Stimulated activated CD4-positive, alpha-beta T cell treated with anti-CD3 and anti-CD28 coated beads, Interleukin-4, amount 100 ng/mL, for 48 hours (primary cell): ENCODE measurements around the gene PAK1.
A peak's percentile ranks its signal among the peaks of the same experiment; 100 is the strongest.

Experiments used
- DNase-seq, 2 donors: peaks; one replicate each; pipeline ENCODE4 v3.0.0-alpha.2; 2020; ENCODE audit warnings: low read depth in 2 of 2

Gene PAK1

GRCh38 chr11:77309401-77310085 is 164.4 kb downstream of the PAK1 start:
- no peak for DNase-seq

DNA sequence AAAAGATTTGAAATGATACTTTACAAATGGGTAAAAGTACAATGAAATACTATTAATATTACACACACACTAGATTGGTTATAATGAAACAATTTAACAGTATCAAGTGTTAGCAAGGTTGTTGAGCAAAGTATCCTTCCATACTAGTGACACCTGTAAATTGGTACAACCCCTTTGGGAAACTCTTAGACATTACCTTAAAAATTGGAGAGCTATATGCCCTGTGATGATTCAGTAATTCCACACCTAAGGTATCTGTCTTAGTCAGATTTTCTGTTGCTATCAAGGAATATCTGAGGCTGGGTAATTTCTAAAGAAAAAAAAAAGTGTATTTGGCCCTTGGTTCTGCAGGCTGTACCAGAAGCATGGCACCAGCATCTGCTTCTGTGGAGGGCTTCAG is 165.1 kb downstream of the PAK1 start:
- no peak for DNase-seq

DNA sequence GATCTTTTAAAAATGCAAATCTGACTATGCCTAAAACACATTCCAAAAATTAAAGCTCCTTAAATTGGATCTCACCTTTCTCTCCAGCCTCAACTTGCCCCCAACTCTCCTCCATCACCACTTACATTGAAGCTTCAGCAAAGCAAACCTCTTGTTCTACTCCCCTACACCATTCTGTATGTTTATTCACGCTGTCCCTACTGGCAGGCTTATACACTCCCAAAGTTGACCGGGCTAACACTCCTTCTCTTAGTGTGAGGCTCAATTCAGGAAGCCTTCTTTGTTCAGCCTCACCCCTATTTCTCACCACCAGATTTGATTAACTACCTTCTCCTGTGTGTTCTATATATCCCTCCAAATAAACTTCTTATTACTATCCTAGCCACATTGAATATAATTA is 170.6 kb downstream of the PAK1 start:
- DNase-seq: no peak

DNA sequence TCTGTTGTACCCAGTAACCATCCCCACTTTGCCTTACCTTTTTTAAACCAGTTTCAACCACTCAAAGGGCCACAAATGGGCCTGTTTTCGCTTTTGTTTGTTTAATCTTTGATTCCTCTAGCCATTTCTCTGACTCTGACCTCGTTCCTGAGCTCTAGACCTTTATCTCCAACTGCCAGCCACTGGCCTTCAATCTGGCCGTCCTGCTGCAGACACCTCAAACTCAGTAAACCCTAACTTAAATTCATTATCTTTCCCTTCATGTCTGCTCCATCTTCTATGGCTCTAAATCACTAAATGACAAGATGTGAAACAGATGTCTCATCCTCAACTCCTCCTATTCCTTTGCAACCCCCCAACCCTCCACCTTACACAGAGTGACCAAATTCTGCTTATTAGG is 171.1 kb downstream of the PAK1 start:
- DNase-seq: no peak

DNA sequence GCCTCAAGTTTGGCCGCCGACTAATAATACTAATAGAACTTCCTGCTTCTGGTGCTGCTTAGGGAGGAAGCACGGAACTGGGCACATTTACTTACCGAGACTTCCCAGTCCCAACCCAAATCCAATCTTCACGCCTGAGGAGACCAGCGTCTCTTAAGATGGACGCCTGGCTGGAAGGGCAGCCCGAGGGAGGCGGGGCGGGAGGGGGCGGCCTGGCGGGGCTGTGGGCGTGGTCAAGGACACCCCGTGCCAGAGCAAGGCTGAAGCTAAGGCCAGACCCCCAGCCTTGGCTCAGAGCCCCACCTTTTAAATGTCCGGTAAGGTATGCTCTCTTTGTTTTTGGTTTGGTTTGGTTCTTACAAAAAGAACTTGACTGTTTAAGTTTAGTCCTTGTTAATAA is 172.4 kb downstream of the PAK1 start, which contains the start of gene GDPD4:
GDPD4 (minus strand) TSS at position 177 of the 400 bp plus-strand sequence. CDS start 16,549 bp downstream, outside the sequence.
- DNase-seq: no peak

DNA sequence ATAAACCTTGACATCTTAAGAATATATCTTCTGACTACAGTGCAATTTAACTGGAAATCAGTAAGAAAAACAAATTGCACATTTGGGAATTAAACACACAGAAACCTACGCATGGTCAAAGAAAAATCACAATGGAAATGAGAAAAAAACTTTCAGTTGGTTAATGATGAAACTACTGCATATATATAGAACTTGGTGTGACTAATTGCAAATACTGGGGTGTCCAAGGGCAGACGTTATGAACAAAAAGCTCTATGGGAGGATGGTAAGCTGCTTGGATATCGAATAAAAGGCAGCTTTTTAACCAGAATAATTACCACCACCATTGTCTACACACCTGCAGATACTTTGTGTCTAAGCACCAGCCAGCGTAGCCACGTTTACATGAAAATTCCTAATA is 173.2 kb downstream of the PAK1 start:
- no peak for DNase-seq

DNA sequence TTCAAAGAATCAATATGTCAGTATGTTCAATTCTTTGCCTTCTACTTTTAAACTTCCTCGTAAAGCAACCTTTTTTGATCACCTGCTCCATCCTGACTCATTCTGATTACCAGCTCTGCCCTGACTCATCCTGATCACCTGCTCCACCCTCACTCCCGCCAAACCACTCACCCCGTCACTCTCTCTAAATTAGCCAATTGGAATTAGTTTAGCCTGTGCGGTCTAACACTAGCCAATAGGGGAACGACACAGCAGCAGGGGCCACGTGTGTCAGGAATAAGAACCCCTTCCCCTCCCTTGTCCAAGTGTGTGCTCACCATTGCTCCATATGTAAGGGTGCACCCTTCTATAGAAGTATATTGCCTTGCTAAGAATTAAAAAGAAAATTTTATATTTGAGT is 173.9 kb downstream of the PAK1 start:
- DNase-seq: peak in 1 of 2 donors; percentile 2

- DNase-seq: no peak
Measured at GRCh38 chr11:77299528-77299993, 174.3 kb downstream of the PAK1 start.

- DNase-seq: no peak
Measured at GRCh38 chr11:77294040-77294439, 179.9 kb downstream of the PAK1 start.

GRCh38 chr11:77289737-77290136 is 184.2 kb downstream of the PAK1 start:
- no peak for DNase-seq

GRCh38 chr11:77287615-77288273 is 186.2 kb downstream of the PAK1 start:
- DNase-seq: no peak

GRCh38 chr11:77287136-77287535 is 186.8 kb downstream of the PAK1 start:
- no peak for DNase-seq

DNA sequence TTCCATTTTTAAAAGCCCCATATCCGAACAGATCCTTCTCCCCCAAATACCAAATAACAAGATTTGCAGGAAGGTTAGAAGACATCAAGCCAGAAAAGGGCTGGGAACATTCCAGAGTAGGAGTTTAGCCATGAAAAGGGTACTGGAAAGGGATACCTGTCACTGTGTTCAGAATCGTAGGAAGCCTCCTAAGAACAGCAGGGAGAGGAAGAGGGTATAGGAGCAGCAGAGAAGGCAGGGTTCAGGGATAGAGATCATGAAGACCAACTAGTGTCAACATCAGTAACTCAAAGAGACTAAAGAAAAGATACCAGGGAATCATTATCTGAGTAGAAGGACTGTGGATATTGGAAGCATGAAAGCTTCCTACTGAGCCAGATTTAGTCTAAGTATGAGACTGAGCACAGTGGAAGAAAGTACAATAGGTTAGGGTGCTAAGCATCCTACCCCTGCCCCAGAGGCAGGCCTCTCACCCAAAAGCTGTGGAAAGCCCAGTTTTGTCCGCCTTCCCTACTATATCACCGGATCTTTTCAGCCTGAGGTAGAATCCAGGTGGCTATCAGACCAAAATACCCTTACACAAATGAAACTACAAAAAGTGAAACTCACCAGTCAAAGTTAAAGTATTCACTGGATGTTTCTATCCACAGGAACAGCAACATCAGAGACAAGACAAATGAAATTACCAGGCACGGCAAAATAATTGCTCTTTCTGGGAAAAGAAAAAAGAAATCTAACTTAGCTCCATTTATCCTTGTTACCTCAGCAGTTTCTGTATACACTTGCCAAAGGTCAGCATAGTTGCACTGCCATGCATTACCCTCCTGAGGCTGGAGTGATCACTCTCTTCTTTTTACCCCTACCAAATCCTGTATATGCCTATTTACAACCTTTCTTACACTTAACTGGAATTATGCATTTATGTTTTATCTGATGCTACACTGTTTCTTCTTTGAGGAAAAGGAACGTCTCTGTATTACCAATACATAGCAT is 189.1 kb downstream of the PAK1 start:
- no peak for DNase-seq

- no peak for DNase-seq
Measured at GRCh38 chr11:77283101-77283500, 190.8 kb downstream of the PAK1 start.

- no peak for DNase-seq
Measured at GRCh38 chr11:77278595-77279506, 195.0 kb downstream of the PAK1 start.

DNA sequence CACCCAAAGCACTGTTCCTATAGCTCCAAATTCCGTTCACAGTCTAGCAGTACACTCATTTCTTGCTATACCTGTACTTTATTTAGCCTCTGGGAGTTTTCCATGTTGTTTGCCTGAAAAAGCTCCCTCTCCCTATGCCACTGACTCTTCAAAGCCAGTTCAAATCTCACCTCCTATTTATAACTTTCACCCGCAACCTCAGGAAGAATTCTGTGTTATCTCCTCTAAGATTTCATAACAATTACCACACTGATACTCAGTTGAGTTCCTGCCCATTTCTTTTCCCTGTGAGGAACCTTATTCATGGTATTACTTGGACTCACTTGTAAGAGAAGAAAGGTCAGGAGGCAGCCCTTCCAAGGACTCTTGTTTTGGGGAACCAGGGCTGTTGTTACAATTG is 197.6 kb downstream of the PAK1 start:
- DNase-seq: no peak
